Activated CD8-positive, alpha-beta memory T cell treated with anti-CD3 and anti-CD28 coated beads, Interleukin-2, amount 50 U/mL, for 4 hours (primary cell): ENCODE measurements around the gene TXNL4A.

Source experiments
- DNase-seq: peaks from one replicate; pipeline ENCODE4 v3.0.0-alpha.2; 2020

TXNL4A gene

GRCh38 chr18:79947881-79948610 lies 40.3 kb downstream of the TXNL4A start:
- DNase-seq: no peak

GRCh38 chr18:79947054-79947755 lies 41.2 kb downstream of the TXNL4A start:
- DNase-seq: no peak

GRCh38 chr18:79945118-79946042 lies 43.0 kb downstream of the TXNL4A start:
- DNase-seq: no peak

GRCh38 chr18:79944746-79945117 lies 43.6 kb downstream of the TXNL4A start:
- DNase-seq: no peak

- DNase-seq: no peak
These were observed 44.1 kb downstream of the TXNL4A start for GRCh38 chr18:79944126-79944731.

- DNase-seq: no peak
These were observed 44.7 kb downstream of the TXNL4A start for GRCh38 chr18:79943608-79944125.

- DNase-seq: no peak
These were observed 45.4 kb downstream of the TXNL4A start for GRCh38 chr18:79942786-79943607.

- no peak for DNase-seq
These were observed 46.2 kb downstream of the TXNL4A start for GRCh38 chr18:79942211-79942610.

- DNase-seq: no peak
These were observed 46.8 kb downstream of the TXNL4A start for GRCh38 chr18:79941473-79942119.

- no peak for DNase-seq
These were observed 47.4 kb downstream of the TXNL4A start for GRCh38 chr18:79940814-79941472.

GRCh38 chr18:79940126-79940813 lies 48.1 kb downstream of the TXNL4A start:
- DNase-seq: no peak

- DNase-seq: no peak
These were observed 49.3 kb downstream of the TXNL4A start for GRCh38 chr18:79939096-79939495.

GRCh38 chr18:79938196-79938595 lies 50.2 kb downstream of the TXNL4A start:
- no peak for DNase-seq

- no peak for DNase-seq
These were observed 51.1 kb downstream of the TXNL4A start for GRCh38 chr18:79937103-79937860.

- DNase-seq: no peak
These were observed 51.7 kb downstream of the TXNL4A start for GRCh38 chr18:79936641-79937040.

- no peak for DNase-seq
These were observed 52.4 kb downstream of the TXNL4A start for GRCh38 chr18:79935925-79936324.

GRCh38 chr18:79935499-79935898 lies 52.9 kb downstream of the TXNL4A start:
- DNase-seq: no peak

- DNase-seq: no peak
These were observed 53.3 kb downstream of the TXNL4A start for GRCh38 chr18:79935098-79935480.
